GM18868 (cell line): ENCODE data around the gene TTLL11.

Experiments
- ATAC-seq: cut with Tn5 transposase; IDR thresholded peaks from one replicate; pipeline ENCODE4 v1.9.1; 2021; ENCODE audit warnings: mild to moderate bottlenecking, moderate library complexity; ENCODE audit not compliant: unreplicated experiment

Gene TTLL11

GRCh38 chr9:121946465-121946864 lies 146.6 kb downstream of the TTLL11 start:
- ATAC-seq: no peak

DNA sequence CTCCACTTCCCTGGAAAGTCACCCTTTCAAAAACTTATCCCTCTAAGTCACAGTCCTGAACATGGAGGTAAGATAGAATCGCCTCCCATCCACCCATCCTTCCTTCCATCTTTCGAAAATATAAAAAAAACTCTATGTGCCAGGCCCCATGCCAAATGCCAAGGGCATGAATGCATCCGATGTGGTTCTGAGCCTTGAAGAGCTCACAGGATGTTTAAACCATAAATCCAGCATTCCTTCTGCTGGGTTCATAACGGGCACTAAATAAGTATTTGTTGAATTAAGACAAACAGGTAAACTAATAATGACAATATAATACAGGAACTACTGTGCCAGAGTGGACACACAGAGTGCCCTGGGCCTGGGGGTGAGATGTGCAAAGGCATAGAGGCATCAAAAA lies 147.3 kb downstream of the TTLL11 start:
- ATAC-seq: no peak

GRCh38 chr9:121945281-121945680 lies 147.8 kb downstream of the TTLL11 start:
- no peak for ATAC-seq

GRCh38 chr9:121944711-121945191 lies 148.4 kb downstream of the TTLL11 start:
- no peak for ATAC-seq

DNA sequence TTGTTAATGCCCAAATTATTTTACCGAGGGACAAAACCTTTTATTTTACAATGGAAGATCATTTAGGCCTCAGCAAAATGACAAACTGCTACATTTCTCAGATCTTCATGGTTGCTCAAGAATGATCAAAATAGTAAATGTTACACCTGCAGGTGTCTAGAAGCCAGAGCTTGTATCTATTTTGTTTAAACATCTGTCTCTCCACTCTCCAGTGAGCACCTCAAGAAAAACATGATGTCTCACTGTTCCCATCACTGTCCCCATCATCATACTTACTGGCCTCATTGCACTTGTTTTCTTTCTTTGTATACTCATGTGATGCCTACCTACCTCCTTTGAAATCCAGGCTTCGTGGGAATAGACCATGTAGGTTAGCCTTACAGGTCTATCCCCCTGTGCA lies 149.6 kb downstream of the TTLL11 start:
- ATAC-seq: no peak

DNA sequence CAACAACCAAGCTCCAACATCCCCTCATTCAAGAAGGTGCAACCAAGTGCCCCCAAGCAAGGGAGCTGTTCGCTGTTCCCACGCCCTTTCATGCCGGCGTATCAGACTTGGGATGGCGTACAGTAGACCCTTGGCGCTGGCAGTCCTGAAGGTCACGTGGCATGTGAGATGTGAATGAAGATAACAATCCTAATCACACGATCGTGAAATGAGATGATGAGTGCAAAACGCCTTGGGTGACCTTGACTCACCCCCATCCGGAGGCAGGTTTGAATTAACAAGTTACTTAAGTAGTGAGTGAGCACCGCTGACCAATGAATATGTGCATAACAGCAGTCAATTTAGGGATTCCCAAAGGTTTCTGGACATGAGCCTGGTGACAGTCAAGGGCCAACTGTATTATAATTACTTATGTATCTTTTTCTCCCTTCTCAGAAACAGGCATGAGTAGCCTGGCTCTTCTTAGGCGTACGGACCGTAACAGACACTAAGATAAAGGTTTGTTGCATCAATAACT lies 150.2 kb downstream of the TTLL11 start:
- ATAC-seq: no peak

- ATAC-seq: no peak
Measured at GRCh38 chr9:121942313-121942712, 150.8 kb downstream of the TTLL11 start.

DNA sequence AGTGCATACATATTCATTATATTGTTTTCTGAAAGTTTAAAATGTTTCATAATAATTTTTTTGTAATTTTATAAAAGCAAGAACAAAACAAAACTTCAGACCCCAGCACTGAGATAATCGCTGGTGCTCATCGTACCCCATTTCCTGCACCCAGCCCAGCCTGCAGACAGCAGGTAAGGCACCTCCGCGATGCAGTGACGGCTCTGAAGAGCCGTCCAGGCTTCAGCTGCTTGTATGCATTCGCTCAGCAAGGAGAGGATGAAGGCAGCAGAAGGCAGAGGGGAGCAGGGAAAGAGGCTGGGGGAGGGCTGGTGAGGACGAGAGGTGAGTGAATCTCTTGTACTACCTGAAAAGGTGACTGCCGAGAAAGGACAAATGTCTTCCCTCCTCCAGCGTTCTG lies 153.5 kb downstream of the TTLL11 start:
- ATAC-seq: no peak

DNA sequence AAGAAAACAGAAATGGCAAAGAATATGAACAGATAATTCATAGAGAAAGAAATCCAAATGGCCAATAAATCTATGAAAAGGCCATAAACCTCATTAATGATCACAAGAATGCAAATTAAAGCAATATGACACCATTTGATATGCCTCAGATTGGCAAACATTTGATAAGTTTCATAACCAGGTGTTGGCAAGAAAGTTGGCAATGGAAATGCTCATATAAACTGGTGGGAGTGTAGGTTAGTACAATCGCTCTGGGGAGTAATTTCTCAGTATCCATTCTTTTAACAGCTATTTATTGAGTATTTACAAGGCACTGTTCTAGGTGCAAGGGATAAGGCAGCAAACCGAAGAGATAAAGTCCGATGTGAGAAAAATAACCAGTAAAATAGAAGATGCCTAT lies 154.5 kb downstream of the TTLL11 start:
- ATAC-seq: no peak

GRCh38 chr9:121937240-121937639 lies 155.9 kb downstream of the TTLL11 start:
- no peak for ATAC-seq

DNA sequence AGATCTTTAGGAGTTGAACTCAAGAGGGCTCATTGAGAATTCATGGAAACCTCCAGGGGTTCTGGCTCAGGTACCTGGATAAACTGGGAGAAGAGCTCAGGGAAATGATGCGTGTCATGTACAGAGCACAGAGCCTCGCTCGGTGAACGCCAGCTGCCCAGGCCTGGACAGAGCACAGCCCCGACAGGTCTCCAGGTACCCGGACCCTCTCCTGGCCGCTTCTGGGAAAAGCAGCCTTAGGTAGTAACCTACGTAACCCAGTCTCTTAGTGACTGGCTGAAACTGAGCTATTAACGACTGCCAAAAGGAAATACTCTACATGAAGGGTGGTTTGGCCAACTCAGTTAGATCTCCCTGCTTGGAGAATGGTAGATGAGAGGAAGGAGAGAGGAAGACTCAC lies 157.4 kb downstream of the TTLL11 start:
- ATAC-seq: no peak

- ATAC-seq: no peak
Measured at GRCh38 chr9:121930956-121931355, 162.2 kb downstream of the TTLL11 start.

DNA sequence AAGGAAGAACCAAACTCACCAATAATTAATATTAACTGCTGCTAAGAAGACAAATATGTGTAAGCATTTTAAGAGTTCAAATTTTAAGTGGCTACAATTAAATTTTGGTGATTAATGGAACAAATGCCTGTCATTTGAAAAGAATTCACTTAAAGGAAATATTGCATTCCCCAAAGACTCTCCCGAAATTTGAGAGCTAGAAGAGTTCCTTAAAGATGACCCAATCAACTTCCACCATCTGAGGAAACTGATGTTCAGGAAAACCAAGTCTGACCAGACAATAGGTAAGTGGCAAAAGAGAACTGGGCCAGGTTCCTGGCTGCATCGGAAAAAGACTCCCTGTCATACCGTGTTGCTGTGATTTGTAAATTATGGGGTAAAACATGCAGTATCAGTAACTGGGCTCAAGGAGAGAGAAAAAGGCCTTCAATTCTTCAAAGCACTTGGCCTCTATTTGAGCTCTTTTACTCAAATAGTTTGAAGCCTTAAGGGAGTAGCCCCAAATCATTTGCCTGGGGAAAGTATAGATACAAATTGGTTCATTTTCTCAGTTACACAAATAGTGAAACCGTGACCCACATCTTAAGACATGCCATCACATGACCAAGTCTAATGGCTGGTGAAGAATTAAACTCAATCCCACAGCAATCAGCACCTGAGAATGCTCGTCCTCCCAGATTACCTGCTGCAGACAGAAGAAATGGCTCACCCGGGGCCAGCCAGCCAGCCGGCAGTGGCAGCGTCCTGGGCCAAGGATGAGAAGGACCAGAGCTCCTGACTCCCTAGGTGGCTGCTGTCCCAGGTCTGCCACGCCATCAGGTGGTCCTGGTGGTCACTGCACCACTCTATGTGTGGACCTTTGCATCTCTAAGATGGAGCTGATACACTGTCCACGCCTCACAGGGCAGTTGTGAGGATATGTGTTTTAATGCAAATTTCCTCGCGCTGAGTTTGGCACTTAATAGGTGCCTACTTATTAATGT lies 162.9 kb downstream of the TTLL11 start:
- ATAC-seq: peak; percentile 42

DNA sequence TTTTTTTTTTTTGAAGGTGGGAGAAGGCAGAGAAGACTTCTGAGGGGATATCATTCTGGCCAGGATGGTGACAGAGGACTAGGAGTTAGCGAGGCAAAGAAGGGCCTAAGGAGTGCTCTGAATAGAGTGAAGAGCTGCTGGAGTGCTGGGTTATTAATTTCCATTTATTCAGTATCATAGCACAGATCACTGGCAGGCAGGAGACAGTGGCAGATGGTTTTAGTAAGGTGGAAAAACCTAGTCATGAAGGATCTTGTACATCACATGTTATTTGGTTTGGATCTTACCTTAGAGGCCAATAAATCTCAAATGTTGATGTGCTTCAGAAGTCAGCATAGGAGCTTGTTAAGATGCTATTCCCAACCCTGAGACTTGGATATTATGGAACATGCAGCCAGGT lies 165.5 kb downstream of the TTLL11 start:
- ATAC-seq: no peak

GRCh38 chr9:121927081-121927480 lies 166.0 kb downstream of the TTLL11 start:
- ATAC-seq: no peak

DNA sequence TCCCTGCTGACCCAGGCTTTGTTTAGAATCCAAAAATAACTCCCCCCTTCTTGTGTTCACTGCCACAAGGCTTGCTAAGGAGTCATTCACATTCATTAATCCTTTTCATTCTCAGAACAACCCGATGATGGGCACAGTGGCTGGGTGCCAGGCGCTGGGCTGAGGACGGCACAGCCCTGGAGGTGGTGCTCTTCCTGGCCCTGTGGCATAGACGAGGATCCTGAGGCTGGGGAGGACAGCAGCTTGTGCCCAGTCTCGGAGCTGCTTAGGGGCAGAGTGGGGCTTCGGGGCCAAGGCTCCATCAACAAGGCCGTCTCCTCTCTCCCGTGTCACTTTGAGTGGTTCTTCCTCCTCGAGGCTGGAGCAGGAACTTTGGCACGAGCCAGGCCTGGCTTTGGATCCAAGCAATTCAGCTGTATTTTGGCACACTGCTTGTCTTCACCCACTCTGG lies 166.7 kb downstream of the TTLL11 start:
- no peak for ATAC-seq

DNA sequence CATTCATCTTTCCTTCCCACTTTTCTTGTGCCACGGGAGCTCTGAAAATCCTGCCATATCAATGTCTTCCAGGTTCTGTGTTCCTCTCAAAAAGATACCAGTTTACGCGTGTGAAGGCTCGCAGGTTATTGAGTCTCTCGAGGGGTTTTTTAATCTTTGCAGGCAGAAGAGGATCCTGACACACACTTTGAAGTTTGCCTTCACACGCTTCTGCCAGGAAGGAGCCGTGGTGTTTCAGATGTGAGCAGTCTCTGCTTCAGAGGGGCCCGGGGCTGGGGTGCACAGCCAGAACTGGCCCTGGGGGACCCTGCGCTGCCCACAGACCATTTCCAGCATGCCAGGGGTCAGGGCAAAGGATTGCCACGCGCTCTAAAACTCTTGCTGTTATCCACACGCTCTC lies 167.2 kb downstream of the TTLL11 start:
- ATAC-seq: no peak

DNA sequence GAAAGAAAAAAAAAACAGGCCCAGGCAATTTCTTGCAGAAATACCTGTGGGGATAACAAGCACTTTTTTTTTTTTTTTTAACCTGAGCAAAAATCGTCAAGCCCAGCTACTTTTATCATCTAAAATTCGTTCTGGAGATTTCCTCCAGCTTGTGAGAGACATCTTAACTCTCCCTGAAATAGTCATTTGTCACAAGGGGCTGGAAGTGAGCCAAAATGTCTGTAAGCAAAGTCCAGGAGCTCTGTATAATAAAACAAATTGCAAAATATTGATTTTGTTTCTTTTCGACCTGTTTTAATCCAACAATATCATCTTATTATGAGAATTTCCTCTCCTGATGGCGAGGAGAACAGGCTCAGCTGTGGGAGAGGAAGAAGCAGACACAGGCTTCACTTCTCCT lies 168.4 kb downstream of the TTLL11 start:
- ATAC-seq: no peak

DNA sequence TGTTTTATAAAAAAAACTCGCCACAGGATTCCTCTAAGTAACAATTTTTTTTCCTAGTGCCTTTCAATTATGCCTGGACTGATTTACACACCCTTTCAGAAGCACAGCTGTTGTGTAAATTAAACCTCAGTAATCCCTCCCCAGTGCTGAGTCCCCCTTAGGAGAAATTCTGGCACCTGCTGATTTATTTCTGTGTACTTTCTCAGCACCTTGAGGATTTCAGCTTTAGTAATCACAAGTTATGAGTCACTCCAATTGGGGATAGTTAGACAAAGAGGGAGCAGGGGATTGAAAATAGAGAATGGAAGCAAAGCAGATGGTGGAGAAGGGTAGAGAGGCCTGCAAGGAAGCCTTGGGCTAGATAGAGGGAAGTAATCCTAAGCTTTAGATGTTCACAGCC lies 171.7 kb downstream of the TTLL11 start:
- no peak for ATAC-seq

DNA sequence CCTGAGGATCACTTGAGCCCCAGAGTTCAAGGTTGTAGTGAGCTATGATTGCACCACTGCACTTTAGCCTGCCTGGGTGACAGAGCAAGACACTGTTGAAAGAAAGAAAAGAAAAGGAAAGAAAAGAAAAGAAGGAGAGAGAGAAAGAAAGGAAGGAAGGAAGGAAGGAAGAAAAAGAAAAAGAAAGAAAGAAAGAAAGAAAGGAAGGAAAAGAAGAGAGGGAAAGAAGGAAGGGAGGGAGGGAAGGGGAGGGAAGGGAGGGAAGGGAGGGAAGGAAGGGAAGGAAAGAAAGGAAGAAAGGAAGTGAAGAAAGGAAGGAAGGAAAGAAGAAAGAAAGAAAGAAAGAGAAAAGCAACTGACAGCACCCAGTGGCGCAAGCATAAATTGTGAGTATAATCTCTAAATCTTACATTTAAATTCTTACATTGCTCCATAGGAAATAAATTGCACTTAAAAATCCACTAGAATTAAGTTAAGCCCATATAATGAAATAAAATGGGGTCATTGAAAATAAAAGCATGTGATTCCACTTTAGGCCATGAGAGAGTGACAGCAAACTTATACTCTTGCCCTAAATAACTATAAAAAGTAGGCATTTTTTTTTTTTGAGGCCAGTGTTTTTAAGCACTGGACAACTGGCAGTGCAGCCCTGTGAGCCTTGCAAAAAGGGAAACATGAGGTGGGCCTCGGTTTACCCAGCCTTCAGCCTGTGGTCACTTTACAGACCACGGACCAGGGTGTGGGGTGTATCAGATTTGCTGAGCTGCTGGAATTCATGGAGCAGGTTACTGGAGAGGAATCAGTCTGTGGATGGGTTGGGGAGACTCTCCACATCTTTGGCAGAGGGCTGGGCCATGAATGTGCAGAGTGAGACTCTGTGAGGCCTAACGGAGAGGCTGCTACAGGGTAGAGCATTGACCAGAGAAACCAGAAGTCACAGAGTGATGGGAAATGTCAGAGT lies 175.5 kb downstream of the TTLL11 start:
- ATAC-seq: no peak

DNA sequence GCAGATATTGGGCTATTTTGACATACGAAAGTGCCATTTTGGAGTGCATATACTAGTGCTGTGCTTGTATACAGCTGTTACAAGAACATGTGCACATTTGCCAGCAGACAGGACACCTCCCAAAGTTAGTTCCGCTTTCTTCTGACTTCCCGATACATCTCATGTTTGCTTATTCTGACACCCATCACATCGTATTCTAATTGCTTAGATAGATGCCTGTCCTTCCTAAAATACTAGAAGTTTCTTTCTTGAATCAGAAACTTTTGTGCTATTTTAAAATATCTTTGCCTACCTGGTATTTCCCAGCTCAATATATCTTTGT lies 177.8 kb downstream of the TTLL11 start:
- no peak for ATAC-seq
